ENCODE measurements around the gene LRRC32. TPM values are rescaled to one million over a fixed set of nuclear protein-coding genes. Genes with fewer than 3 reads are reported as not detected.

Gene LRRC32
- total and polyA plus RNA-seq, 10 of the 15 experiments (the other 5 are each of a cell fraction or from before 2014, with no cell fraction given) = 0.56 to 20.8 (median 7.4) TPM

GRCh38 chr11:76637491-76638269 is 32.9 kb downstream of the LRRC32 start (continued):
- TF ChIP-seq ZBTB40 (IDR thresholded peaks at IDR 0.05; ENCODE audit: borderline replicate concordance) = peak; percentile 58; the same call in 1 of the 2 replicates
- TF ChIP-seq BCL11A (IDR thresholded peaks at IDR 0.05; ENCODE audit: low read depth, low read length) = 0 out of 2 replicates have a peak, but pooled peaks have one; percentile 29
- 0 out of 2 replicates have a peak, but pooled peaks have one; percentile 6 for TF ChIP-seq CBX5 (IDR thresholded peaks at IDR 0.05; ENCODE audit: low read depth)
- peak; percentile 65; the same call in 1 of the 2 replicates for TF ChIP-seq GABPA (IDR thresholded peaks at IDR 0.05; ENCODE audit: low read depth)
- 0 out of 2 replicates have a peak, but pooled peaks have one; percentile 27 for TF ChIP-seq CHD2 (IDR thresholded peaks at IDR 0.05; ENCODE audit: borderline replicate concordance, low read depth, low read length)
- TF ChIP-seq YY1 (IDR thresholded peaks at IDR 0.05; ENCODE audit: low read depth, low read length) = peak; percentile 69
- TF ChIP-seq ZNF592 (IDR thresholded peaks at IDR 0.05) = 0 out of 2 replicates have a peak, but pooled peaks have one; percentile 15
- 0 out of 2 replicates have a peak, but pooled peaks have one; percentile 35 for TF ChIP-seq MTA2 (IDR thresholded peaks at IDR 0.05; ENCODE audit: low read depth)
- TF ChIP-seq EED (IDR thresholded peaks at IDR 0.05; ENCODE audit: low read depth) = peak; percentile 72
- 0 out of 2 replicates have a peak, but pooled peaks have one; percentile 27 for TF ChIP-seq CBFB (IDR thresholded peaks at IDR 0.05; ENCODE audit: low read depth)
- TF ChIP-seq ZNF384 (IDR thresholded peaks at IDR 0.05; ENCODE audit: borderline replicate concordance, low read depth, low read length) = no peak
- TF ChIP-seq IKZF1 (conservative IDR thresholded peaks at IDR 0.05) = 0 out of 2 replicates have a peak, but pooled peaks have one; percentile 32
- TF ChIP-seq ATF3 (IDR thresholded peaks at IDR 0.05; ENCODE audit: borderline replicate concordance, extremely low read depth, low read depth, low read length) = no peak
- no peak for TF ChIP-seq HSF1 (IDR thresholded peaks at IDR 0.05; ENCODE audit: low read depth, low read length)
- 0 out of 2 replicates have a peak, but pooled peaks have one; percentile 52 for TF ChIP-seq NBN (IDR thresholded peaks at IDR 0.05)
- peak; percentile 100 for TF ChIP-seq TCF3 (IDR thresholded peaks at IDR 0.05; ENCODE audit: borderline replicate concordance, insufficient read depth, low read depth, low read length)
- TF ChIP-seq ZNF274 (IDR thresholded peaks at IDR 0.05; ENCODE audit: insufficient read depth, insufficient read length) = no peak
- peak; percentile 24; the same call in 1 of the 2 replicates for TF ChIP-seq CREB1 (IDR thresholded peaks at IDR 0.05; ENCODE audit: low read depth)
